ENCODE data around the gene REXO4.

REXO4 gene

DNA sequence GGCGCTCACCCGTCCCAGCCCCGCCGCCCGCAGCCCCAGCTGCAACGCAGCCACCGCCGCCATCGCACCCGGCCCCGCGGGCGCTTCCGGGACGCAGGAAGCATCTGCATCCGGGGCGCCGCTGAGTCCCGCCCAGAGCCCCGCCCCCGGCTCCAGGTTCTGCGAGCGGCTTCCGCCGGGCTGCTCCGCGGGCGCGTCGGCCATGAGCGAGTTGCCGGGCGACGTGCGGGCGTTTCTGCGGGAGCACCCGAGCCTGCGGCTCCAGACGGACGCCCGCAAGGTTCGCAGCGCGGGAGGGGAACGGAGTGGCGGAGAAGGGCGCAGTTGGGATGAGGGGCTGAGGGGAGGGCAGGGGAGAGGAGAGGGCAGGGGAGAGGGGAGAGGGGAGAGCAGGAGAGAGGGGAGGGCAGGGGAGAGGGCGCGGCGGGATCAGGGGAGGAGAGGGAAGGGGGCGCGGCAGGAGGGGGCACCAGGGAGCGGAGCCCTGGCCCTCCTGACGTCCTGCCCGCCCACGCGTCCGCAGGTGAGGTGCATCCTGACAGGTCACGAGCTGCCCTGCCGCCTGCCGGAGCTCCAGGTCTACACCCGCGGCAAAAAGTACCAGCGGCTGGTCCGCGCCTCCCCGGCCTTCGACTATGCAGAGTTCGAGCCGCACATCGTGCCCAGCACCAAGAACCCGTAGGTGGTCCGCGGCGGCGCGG lies 61.3 kb downstream of the REXO4 start, which contains the start of the genes SURF1 and SURF2:
Gene SURF1, minus strand, starts transcription at position 97 of the 701 bp plus-strand sequence. Its CDS starts 34 bp downstream, at position 63.
Gene SURF2, plus strand, starts transcription at position 160 of the 701 bp plus-strand sequence. Its CDS starts 43 bp downstream, at position 203.
- ChIA-PET CTCF (interaction anchor here (1.1 to 1.9 kb wide), 4 partner anchors 10 to 209 kb away, joined by 3 to 12 read pairs (median 4); no protein-coding TSS in a partner anchor), POLR2A (interaction anchor here (0.7 to 4.8 kb wide), 4 partner anchors 9 to 89 kb away, joined by 3 to 21 read pairs (median 12); partner anchors contain the start of genes MED22 and RPL7A)
- TF ChIP-seq, protein P1, sequence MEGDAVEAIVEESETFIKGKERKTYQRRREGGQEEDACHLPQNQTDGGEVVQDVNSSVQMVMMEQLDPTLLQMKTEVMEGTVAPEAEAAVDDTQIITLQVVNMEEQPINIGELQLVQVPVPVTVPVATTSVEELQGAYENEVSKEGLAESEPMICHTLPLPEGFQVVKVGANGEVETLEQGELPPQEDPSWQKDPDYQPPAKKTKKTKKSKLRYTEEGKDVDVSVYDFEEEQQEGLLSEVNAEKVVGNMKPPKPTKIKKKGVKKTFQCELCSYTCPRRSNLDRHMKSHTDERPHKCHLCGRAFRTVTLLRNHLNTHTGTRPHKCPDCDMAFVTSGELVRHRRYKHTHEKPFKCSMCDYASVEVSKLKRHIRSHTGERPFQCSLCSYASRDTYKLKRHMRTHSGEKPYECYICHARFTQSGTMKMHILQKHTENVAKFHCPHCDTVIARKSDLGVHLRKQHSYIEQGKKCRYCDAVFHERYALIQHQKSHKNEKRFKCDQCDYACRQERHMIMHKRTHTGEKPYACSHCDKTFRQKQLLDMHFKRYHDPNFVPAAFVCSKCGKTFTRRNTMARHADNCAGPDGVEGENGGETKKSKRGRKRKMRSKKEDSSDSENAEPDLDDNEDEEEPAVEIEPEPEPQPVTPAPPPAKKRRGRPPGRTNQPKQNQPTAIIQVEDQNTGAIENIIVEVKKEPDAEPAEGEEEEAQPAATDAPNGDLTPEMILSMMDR (IDR thresholded peaks at IDR 0.05; ENCODE audit: control extremely low read depth, extremely low read depth, low read depth, missing control alignments) = peak; percentile 8
- DNase-seq (ENCODE audit: extremely low spot score) = peak; percentile 93
